Neural cell (in vitro differentiated cells): ENCODE data around the gene OTULIN. TPM values are rescaled to one million over a fixed set of nuclear protein-coding genes. Genes with fewer than 3 reads are reported as not detected.

Experiments
- H2AFZ ChIP-seq: fragments of 200-600, 300-800 bp; sonication (generic), shearing (Covaris generic); 2 replicates; pipeline ENCODE4 v1.6.0; 2014; ENCODE audit warnings: low read depth, mild to moderate bottlenecking, antibody characterized with exemption, low read length, moderate library complexity
- H3F3A ChIP-seq: fragments of 200-600 bp; shearing (Covaris generic); 2 replicates; pipeline ENCODE4 v1.6.1; 2016; ENCODE audit warnings: mild to moderate bottlenecking, moderate library complexity, mixed read lengths, antibody characterized with exemption, low read length; ENCODE audit not compliant: insufficient read depth, poor library complexity, severe bottlenecking
- H3K27ac ChIP-seq: fragments of 200-600, 300-800 bp; sonication (generic), shearing (Covaris generic); 2 replicates; pipeline ENCODE4 v1.5.1; 2014; ENCODE audit warnings: mild to moderate bottlenecking, low read length, moderate library complexity
- H3K27me3 ChIP-seq: fragments of 300-800, 200-600 bp; sonication (generic), shearing (Covaris generic); 2 replicates; pipeline ENCODE4 v1.6.0; 2014; ENCODE audit warnings: mild to moderate bottlenecking, low read depth, low read length, moderate library complexity; ENCODE audit not compliant: insufficient read depth
- H3K36me3 ChIP-seq: fragments of 300-800, 200-600 bp; sonication (generic), shearing (Covaris generic); 2 replicates; pipeline ENCODE4 v1.5.1; 2014; ENCODE audit warnings: mild to moderate bottlenecking, antibody characterized with exemption, low read length, moderate library complexity; ENCODE audit not compliant: insufficient read depth
- H3K4me2 ChIP-seq: fragments of 300-800, 200-600 bp; sonication (generic), shearing (Covaris generic); 2 replicates; pipeline ENCODE4 v1.6.0; 2014; ENCODE audit warnings: mild to moderate bottlenecking, low read length
- H3K4me3 ChIP-seq: fragments of 300-800, 200-600 bp; sonication (generic), shearing (Covaris generic); 2 replicates; pipeline ENCODE4 v1.5.1; 2014; ENCODE audit warnings: mild to moderate bottlenecking, low read length, moderate library complexity
- H3K79me2 ChIP-seq: fragments of 200-600 bp; shearing (Covaris generic); replicated peaks from 2 replicates; pipeline ENCODE4 v1.6.0; 2014; ENCODE audit warnings: mild to moderate bottlenecking, low read length, moderate library complexity; ENCODE audit not compliant: insufficient read depth
- H3K9ac ChIP-seq: fragments of 300-800, 200-600 bp; sonication (generic), shearing (Covaris generic); 2 replicates; pipeline ENCODE4 v1.6.1; 2016; ENCODE audit warnings: mild to moderate bottlenecking, low read length, mixed read lengths
- H3K9me2 ChIP-seq: fragments of 200-600 bp; shearing (Covaris generic); 2 replicates; pipeline ENCODE4 v1.6.1; 2016; ENCODE audit warnings: mild to moderate bottlenecking, low read length, mixed read lengths; ENCODE audit not compliant: insufficient read depth
- H3K9me3 ChIP-seq: fragments of 200-600, 300-800 bp; sonication (generic), shearing (Covaris generic); 2 replicates; pipeline ENCODE4 v1.6.1; 2016; ENCODE audit warnings: mild to moderate bottlenecking, mixed run types, low read length, moderate library complexity, mixed read lengths
- H4K20me1 ChIP-seq: fragments of 200-600 bp; shearing (Covaris generic); 2 replicates; pipeline ENCODE4 v1.6.1; 2016; ENCODE audit warnings: mild to moderate bottlenecking, mixed run types; ENCODE audit not compliant: insufficient read depth
- CTCF ChIP-seq: fragments of 450-650 bp; IDR thresholded peaks from 2 replicates; pipeline ENCODE4 v1.5.1; 2014; ENCODE audit warnings: antibody characterized with exemption, mild to moderate bottlenecking, moderate library complexity; ENCODE audit not compliant: poor library complexity, severe bottlenecking
- EP300 ChIP-seq: fragments of 450-650 bp; conservative IDR thresholded peaks from 2 replicates; pipeline ENCODE4 v1.6.1; 2014; ENCODE audit warnings: antibody characterized with exemption, mild to moderate bottlenecking, moderate library complexity; ENCODE audit not compliant: poor library complexity, severe bottlenecking
- EZH2 ChIP-seq: fragments of 200-600, 300-800 bp; shearing (Covaris generic), sonication (generic); IDR thresholded peaks from 2 replicates; pipeline ENCODE4 v1.6.1; 2014; ENCODE audit warnings: antibody characterized with exemption, low read length, borderline replicate concordance, mild to moderate bottlenecking; ENCODE audit not compliant: insufficient read depth, poor library complexity, severe bottlenecking
- MXI1 ChIP-seq: fragments of 450-650 bp; conservative IDR thresholded peaks from 2 replicates; pipeline ENCODE4 v1.6.1; 2014; ENCODE audit warnings: antibody characterized with exemption, mild to moderate bottlenecking; ENCODE audit not compliant: poor library complexity, severe bottlenecking
- POLR2AphosphoS5 ChIP-seq: IDR thresholded peaks from 2 replicates; pipeline ENCODE4 v1.6.1; 2012
- RAD21 ChIP-seq: fragments of 450-650 bp; conservative IDR thresholded peaks from 2 replicates; pipeline ENCODE4 v1.6.1; 2014; ENCODE audit warnings: antibody characterized with exemption, mild to moderate bottlenecking, moderate library complexity
- REST ChIP-seq: IDR thresholded peaks from 2 replicates; pipeline ENCODE4 v1.6.1; 2012; ENCODE audit warnings: borderline replicate concordance
- SMC3 ChIP-seq: fragments of 450-650 bp; conservative IDR thresholded peaks from 2 replicates; pipeline ENCODE4 v1.6.1; 2014; ENCODE audit warnings: antibody characterized with exemption, mild to moderate bottlenecking, moderate library complexity; ENCODE audit not compliant: poor library complexity
- TAF1 ChIP-seq: IDR thresholded peaks from 2 replicates; pipeline ENCODE4 v1.6.1; 2012; ENCODE audit warnings: low read depth
- polyA plus RNA-seq: library from polyadenylated mRNA; depleted of rRNA; stranded (reverse); fragments of >200 nt; gene quantifications from 2 replicates; pipeline ENCODE4 v1.2.3, GENCODE V29; 2014

The OTULIN gene
- polyA plus RNA-seq, 1 donor from 2014 or later = 19.9 TPM

- no peaks in the 10 kb centered on the region for H3F3A ChIP-seq
- H3K9me2 ChIP-seq = no peaks in the 10 kb centered on the region
- no peak overlapping the region for H3K9ac ChIP-seq
- TF ChIP-seq SMC3 (no peak), MXI1 (no peak), EZH2 (no peak), EP300 (no peak), RAD21 (no peak), POLR2AphosphoS5 (no peak), TAF1 (no peak), CTCF (no peak), REST (no peak)
- no peaks in the 10 kb centered on the region for H3K79me2 ChIP-seq
- no peak overlapping the region for H3K4me2 ChIP-seq
- no peak overlapping the region for H3K27ac ChIP-seq
- H3K36me3 ChIP-seq = no peaks in the 10 kb centered on the region
- H3K9me3 ChIP-seq = no peaks in the 10 kb centered on the region
- no peaks in the 10 kb centered on the region for H4K20me1 ChIP-seq
- H3K4me3 ChIP-seq = no peak overlapping the region
- no peak overlapping the region for H2AFZ ChIP-seq
- H3K27me3 ChIP-seq = no peaks in the 10 kb centered on the region
Observed at GRCh38 chr5:14722923-14723322, 58.4 kb downstream of the OTULIN start.

- H3K36me3 ChIP-seq = no peaks in the 10 kb centered on the region
- H3K27ac ChIP-seq = no peak overlapping the region
- TF ChIP-seq EZH2 (no peak), POLR2AphosphoS5 (no peak), CTCF (no peak), RAD21 (no peak), EP300 (no peak), SMC3 (no peak), TAF1 (no peak), REST (no peak), MXI1 (no peak)
Observed at GRCh38 chr5:14723701-14724132, 59.2 kb downstream of the OTULIN start.

More at GRCh38 chr5:14723701-14724132, 59.2 kb downstream of the OTULIN start:
- no peak overlapping the region for H2AFZ ChIP-seq
- no peaks in the 10 kb centered on the region for H3K27me3 ChIP-seq
- no peak overlapping the region for H3K4me3 ChIP-seq
- no peaks in the 10 kb centered on the region for H3K9me2 ChIP-seq
- H3F3A ChIP-seq = no peaks in the 10 kb centered on the region
- H4K20me1 ChIP-seq = no peaks in the 10 kb centered on the region
- no peaks in the 10 kb centered on the region for H3K79me2 ChIP-seq
- H3K4me2 ChIP-seq = no peak overlapping the region
- no peaks in the 10 kb centered on the region for H3K9me3 ChIP-seq
- no peak overlapping the region for H3K9ac ChIP-seq
